HG02610 (cell line): ENCODE results near the gene ZFAND2B.
"Not testable (repeated sequence)": the region's sequence is repeated elsewhere in the genome, so short reads cannot be mapped to it uniquely, and the experiment has no call there.

ENCODE experiments used
- ATAC-seq: cut with Tn5 transposase; IDR thresholded peaks from one replicate; pipeline ENCODE4 v1.9.1; 2021; ENCODE audit warnings: mild to moderate bottlenecking, moderate library complexity; ENCODE audit not compliant: unreplicated experiment

Gene ZFAND2B

DNA sequence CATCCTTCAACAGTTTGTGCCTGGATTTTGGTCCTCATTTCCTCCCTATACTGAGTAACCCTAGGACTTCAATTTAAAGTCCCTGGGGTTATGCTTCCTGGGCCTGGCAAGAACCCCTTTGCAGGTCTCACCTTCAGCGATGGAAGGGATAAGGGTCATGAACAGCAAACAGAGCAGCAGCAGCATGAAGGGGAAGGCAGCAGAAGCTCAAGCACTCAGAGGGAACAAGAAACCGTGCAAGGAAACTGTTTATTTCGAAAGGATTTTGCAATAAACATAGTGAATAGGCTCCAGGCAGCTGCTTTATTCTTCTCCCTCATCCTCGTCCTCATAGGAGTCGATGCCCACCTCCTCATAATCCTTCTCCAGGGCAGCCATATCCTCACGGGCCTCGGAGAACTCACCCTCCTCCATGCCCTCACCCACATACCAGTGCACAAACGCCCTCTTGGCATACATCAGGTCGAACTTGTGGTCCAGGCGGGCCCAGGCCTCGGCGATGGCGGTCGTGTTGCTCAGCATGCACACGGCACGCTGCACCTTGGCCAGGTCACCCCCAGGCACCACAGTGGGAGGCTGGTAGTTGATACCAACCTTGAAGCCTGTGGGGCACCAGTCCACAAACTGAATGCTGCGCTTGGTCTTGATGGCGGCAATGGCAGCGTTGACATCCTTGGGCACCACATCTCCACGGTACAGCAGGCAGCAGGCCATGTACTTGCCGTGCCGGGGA, 43.6 kb downstream of the ZFAND2B start:
- ATAC-seq = no peak

DNA sequence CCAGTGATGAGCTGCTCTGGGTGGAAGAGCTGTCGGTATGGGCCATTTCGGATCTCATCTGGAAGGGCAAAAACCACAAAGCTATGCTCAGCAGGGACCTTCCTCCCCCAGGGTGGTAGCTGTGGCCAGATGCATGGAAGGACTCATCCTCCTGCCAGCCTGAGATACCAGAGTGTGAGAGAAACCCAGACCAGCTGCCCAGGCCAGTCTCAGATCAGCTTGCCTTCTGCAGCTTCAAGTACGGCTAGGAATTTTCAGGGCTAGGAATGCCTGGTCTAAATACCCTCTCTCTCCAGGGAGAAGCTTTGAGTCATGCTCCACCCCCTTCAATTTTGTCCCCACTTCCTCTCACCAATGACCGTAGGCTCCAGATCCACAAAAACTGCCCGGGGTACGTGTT, 45.1 kb downstream of the ZFAND2B start:
- ATAC-seq = no peak

GRCh38 chr2:219252084-219252483, 45.5 kb downstream of the ZFAND2B start:
- no peak for ATAC-seq

- ATAC-seq = no peak
Observed at GRCh38 chr2:219252570-219252899, 46.0 kb downstream of the ZFAND2B start.

DNA sequence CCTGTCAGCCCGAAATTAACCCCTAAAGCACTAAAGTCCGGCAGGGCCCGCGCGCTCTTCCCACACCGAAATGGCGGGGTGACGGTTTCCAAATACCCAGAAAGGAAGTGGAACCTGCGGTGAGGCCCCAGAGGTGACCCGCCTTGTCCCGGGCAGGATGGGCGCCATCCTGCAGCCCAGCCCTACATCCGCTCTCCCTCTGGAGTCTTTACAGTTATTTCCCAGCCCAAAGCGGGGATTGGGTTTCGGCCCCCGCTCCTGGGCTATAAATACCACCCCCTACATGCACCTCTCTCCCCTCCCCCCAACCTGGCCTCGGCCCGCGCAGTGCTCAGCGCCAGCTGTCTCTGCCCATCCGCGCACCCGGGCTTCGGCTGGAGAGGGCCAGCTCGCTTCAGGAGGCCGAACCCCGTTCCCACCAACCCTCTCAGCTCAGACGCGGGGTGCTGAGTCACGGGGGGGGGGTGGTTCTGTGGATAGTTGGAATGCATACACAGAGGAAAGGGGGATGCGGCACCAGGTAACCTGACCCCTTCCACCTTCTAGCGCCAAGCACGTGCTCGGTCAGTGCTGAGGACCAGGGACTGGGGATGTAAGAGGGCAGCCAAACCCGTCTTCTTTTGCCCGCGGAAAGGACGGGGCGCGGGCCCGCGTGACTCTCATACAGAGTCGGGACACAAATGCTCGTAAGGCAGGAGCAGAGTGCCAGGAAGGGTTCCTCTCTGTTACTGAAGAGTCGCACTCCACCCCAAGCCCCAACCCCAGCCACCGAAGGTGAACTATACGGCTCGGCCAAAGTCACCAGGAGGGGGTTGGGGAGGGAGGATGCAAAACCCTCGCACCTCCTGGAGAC, 46.5 kb downstream of the ZFAND2B start, which contains the start of gene TUBA4B:
TSS of gene TUBA4B (plus strand) at position 344 of the 853 bp plus-strand sequence. CDS start at position 509, 165 bp downstream.
- ATAC-seq = peak; percentile 12

DNA sequence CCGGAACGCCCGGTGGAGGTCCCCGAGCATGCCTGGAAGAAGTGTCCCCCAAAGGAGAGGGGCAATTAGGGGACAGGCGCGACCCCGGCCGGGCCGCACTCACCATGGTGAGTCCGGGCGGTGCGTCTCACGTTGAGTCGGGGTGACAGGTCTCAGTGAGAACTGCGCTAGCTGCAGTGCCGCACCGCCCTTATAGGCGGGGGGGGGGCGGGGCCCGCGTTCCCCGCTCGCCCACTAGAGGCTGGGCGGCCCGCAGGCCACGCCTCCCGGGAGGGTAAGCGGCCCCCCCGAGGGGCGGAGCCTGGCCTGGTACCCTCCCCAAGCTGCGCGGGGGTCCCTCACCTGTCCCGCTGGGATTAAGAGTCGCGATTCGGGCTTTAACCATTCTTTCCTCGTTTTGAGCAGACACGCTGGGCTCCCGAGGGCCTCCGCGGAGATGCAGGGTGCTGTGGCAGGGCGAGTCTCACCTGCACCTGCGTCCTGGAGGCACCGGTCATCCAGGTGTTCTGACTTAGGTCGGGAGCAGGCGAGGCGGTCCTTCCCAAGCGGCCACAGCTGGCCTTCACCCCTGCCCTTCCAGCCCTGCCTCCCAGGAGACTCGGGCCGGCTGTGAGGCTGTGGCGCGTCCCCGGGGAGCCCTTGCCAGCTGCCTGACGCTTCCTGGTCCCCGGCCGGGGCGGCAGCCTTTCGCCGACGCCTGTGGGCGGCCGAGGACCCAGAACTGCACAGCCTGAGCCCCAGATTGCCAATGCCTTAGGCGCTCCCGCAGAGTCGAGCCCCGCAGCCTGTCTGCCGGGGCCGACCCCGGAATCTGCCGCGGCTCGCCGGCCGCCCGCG, 47.4 kb downstream of the ZFAND2B start, which contains the start of gene TUBA4A:
TSS of gene TUBA4A (minus strand) at position 166 of the 837 bp plus-strand sequence. CDS start at position 106, 60 bp downstream.
- peak; percentile 65 for ATAC-seq

DNA sequence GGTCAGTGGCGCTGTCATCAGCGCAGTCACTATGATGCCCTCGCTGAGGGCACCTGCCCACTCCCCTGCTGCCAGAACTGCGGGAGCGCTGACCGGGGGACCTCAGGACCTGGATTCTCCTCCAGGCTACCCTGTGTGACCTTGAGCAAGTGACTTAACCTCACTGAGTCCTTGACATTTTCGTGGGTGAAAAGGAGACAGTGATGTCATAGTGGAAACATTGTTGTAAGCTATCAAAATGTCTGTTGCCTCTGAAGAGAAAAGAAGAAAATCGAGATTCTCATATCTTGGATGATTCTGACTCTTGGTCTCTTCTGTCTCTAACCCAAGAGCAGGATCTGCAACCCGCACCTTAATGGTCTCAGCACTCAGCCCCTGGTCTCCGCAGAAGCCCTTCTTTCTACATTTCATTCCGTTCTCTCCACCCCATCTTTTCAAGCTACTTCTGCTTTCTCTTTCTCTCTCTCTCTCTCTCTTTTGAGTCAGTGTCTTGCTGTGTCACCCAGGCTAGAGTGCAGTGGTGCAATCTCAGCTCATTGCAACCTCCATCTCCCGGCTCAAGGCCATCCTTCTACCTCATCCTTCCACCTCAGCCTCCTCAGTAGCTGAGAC, 48.1 kb downstream of the ZFAND2B start:
- peak; percentile 37 for ATAC-seq

- not testable (repeated sequence) for ATAC-seq
Observed at GRCh38 chr2:219258942-219259341, 52.4 kb downstream of the ZFAND2B start.
